ENCODE data around the gene ANKS3.

DNA sequence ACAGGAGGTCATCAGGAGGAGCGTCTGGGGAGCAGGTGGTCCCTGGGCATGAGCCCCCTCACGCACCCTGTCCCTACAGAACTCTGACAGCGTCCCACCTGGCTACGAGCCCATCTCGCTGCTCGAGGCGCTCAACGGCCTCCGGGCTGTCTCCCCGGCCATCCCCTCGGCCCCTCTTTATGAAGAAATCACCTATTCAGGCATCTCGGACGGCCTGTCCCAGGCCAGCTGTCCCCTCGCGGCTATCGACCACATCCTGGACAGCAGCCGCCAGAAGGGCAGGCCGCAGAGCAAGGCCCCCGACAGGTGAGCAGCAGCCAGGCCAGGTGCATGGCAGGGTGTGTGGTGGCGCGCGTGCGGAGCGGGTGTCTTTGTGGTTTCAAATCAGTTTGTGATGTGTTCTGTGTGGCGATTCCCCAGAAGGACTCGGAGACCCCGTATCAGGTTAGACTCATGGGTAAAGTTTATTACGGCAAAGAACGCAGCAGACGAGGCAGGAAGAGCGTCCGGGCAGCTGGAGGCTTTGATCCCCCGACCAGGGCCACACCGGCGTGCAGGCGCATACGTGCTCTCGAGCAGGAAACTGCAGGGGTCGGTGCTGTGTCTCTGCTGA lies 52.5 kb downstream of the ANKS3 start:
- TF ChIP-seq, protein P1, sequence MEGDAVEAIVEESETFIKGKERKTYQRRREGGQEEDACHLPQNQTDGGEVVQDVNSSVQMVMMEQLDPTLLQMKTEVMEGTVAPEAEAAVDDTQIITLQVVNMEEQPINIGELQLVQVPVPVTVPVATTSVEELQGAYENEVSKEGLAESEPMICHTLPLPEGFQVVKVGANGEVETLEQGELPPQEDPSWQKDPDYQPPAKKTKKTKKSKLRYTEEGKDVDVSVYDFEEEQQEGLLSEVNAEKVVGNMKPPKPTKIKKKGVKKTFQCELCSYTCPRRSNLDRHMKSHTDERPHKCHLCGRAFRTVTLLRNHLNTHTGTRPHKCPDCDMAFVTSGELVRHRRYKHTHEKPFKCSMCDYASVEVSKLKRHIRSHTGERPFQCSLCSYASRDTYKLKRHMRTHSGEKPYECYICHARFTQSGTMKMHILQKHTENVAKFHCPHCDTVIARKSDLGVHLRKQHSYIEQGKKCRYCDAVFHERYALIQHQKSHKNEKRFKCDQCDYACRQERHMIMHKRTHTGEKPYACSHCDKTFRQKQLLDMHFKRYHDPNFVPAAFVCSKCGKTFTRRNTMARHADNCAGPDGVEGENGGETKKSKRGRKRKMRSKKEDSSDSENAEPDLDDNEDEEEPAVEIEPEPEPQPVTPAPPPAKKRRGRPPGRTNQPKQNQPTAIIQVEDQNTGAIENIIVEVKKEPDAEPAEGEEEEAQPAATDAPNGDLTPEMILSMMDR (IDR thresholded peaks at IDR 0.05; ENCODE audit: low read depth, low read length), result no peak
- TF ChIP-seq EZH2phosphoT487 (IDR thresholded peaks at IDR 0.05; ENCODE audit: low read depth), result no peak

Data from OCI-LY3 (cell line).